HUES6 (cell line): Measurements from ENCODE around the gene COL18A1.
"Not testable (repeated sequence)": the region's sequence is repeated elsewhere in the genome, so short reads cannot be mapped to it uniquely, and the experiment has no call there.

Experiments used
- H3K27ac ChIP-seq: 2 replicates; pipeline ENCODE4 v1.7.0; 2013; ENCODE audit warnings: low read depth, mild to moderate bottlenecking, low read length, inconsistent platforms
- H3K27me3 ChIP-seq: 2 replicates; pipeline ENCODE4 v1.6.1; 2013; ENCODE audit warnings: low read length; ENCODE audit not compliant: control insufficient read depth, insufficient read depth
- H3K36me3 ChIP-seq: 2 replicates; pipeline ENCODE4 v1.6.1; 2013; ENCODE audit warnings: low read length; ENCODE audit not compliant: control insufficient read depth, insufficient read depth
- H3K4me1 ChIP-seq: 2 replicates; pipeline ENCODE4 v1.6.1; 2013; ENCODE audit warnings: low read length; ENCODE audit not compliant: control insufficient read depth, insufficient read depth
- H3K4me3 ChIP-seq: 2 replicates; pipeline ENCODE4 v1.5.1; 2013; ENCODE audit warnings: low read depth, low read length
- H3K9ac ChIP-seq: one replicate; pipeline ENCODE4 v1.6.1; 2013; ENCODE audit warnings: mild to moderate bottlenecking, low read length
- H3K9me3 ChIP-seq: 2 replicates; pipeline ENCODE4 v1.6.1; 2013; ENCODE audit warnings: low read depth, low read length; ENCODE audit not compliant: control insufficient read depth, insufficient read depth

Gene COL18A1

GRCh38 chr21:45499970-45500577, 95.1 kb downstream of the COL18A1 start:
- H3K27me3 ChIP-seq = no peaks in the 10 kb centered on the region
- no peaks in the 10 kb centered on the region for H3K9me3 ChIP-seq
- H3K4me1 ChIP-seq = no peaks in the 10 kb centered on the region
- no peak overlapping the region for H3K27ac ChIP-seq
- H3K9ac ChIP-seq = no peak overlapping the region
- no peak overlapping the region for H3K4me3 ChIP-seq
- H3K36me3 ChIP-seq = peaks cover 62% of the 10 kb centered on the region

GRCh38 chr21:45501081-45502005, 96.4 kb downstream of the COL18A1 start:
- H3K9me3 ChIP-seq, H3K4me1 ChIP-seq, H3K9ac ChIP-seq, H3K27me3 ChIP-seq, H3K4me3 ChIP-seq, H3K27ac ChIP-seq: not testable (repeated sequence)
- peaks cover 56% of the 10 kb centered on the region for H3K36me3 ChIP-seq

- H3K36me3 ChIP-seq = peaks cover 55% of the 10 kb centered on the region
- H3K27me3 ChIP-seq = no peaks in the 10 kb centered on the region
- H3K9ac ChIP-seq = no peak overlapping the region
- H3K27ac ChIP-seq = no peak overlapping the region
- H3K4me3 ChIP-seq = no peak overlapping the region
- H3K9me3 ChIP-seq = no peaks in the 10 kb centered on the region
- H3K4me1 ChIP-seq = no peaks in the 10 kb centered on the region
Observed at GRCh38 chr21:45502006-45502345, 97.0 kb downstream of the COL18A1 start.

- H3K4me3 ChIP-seq = no peak overlapping the region
Observed at GRCh38 chr21:45502600-45502999, 97.6 kb downstream of the COL18A1 start.

GRCh38 chr21:45503226-45503625, 98.3 kb downstream of the COL18A1 start:
- not testable (repeated sequence) for H3K27me3 ChIP-seq, H3K9me3 ChIP-seq, H3K4me1 ChIP-seq, H3K9ac ChIP-seq, H3K4me3 ChIP-seq, H3K27ac ChIP-seq
- H3K36me3 ChIP-seq = peaks cover 54% of the 10 kb centered on the region

More at GRCh38 chr21:45502600-45502999, 97.6 kb downstream of the COL18A1 start:
- Histone ChIP-seq H3K36me3 (peaks cover 52% of the 10 kb centered on the region), H3K27me3 (no peaks in the 10 kb centered on the region), H3K9me3 (no peaks in the 10 kb centered on the region), H3K27ac (no peak overlapping the region), H3K9ac (no peak overlapping the region), H3K4me1 (no peaks in the 10 kb centered on the region)

GRCh38 chr21:45504021-45504515, 99.1 kb downstream of the COL18A1 start:
- Histone ChIP-seq H3K9me3 (no peaks in the 10 kb centered on the region), H3K9ac (no peak overlapping the region), H3K27me3 (no peaks in the 10 kb centered on the region), H3K4me1 (no peaks in the 10 kb centered on the region), H3K27ac (no peak overlapping the region), H3K36me3 (peaks cover 55% of the 10 kb centered on the region), H3K4me3 (no peak overlapping the region)

GRCh38 chr21:45504516-45505415, 99.8 kb downstream of the COL18A1 start:
- H3K9me3 ChIP-seq = no peaks in the 10 kb centered on the region
- H3K4me3 ChIP-seq = no peak overlapping the region
- H3K27ac ChIP-seq = no peak overlapping the region
- H3K4me1 ChIP-seq = no peaks in the 10 kb centered on the region
- H3K27me3 ChIP-seq = no peaks in the 10 kb centered on the region
- no peak overlapping the region for H3K9ac ChIP-seq
- H3K36me3 ChIP-seq = peaks cover 51% of the 10 kb centered on the region

GRCh38 chr21:45505416-45506021, 100.6 kb downstream of the COL18A1 start:
- Histone ChIP-seq H3K4me3 (no peak overlapping the region), H3K27ac (no peak overlapping the region), H3K27me3 (no peaks in the 10 kb centered on the region), H3K9ac (no peak overlapping the region), H3K9me3 (no peaks in the 10 kb centered on the region), H3K4me1 (no peaks in the 10 kb centered on the region), H3K36me3 (peaks cover 55% of the 10 kb centered on the region)

- Histone ChIP-seq H3K4me3 (no peak overlapping the region), H3K4me1 (no peaks in the 10 kb centered on the region), H3K9ac (no peak overlapping the region), H3K36me3 (peaks cover 57% of the 10 kb centered on the region), H3K27me3 (no peaks in the 10 kb centered on the region), H3K9me3 (no peaks in the 10 kb centered on the region), H3K27ac (no peak overlapping the region)
Observed at GRCh38 chr21:45506241-45506817, 101.4 kb downstream of the COL18A1 start.

GRCh38 chr21:45506836-45507522, 102.0 kb downstream of the COL18A1 start:
- Histone ChIP-seq H3K9me3 (no peaks in the 10 kb centered on the region), H3K4me1 (no peaks in the 10 kb centered on the region), H3K36me3 (peaks cover 62% of the 10 kb centered on the region), H3K27ac (no peak overlapping the region), H3K9ac (no peak overlapping the region), H3K4me3 (no peak overlapping the region), H3K27me3 (no peaks in the 10 kb centered on the region)
